ENCODE results near the gene KRTCAP2.
A peak's percentile ranks its signal among the peaks of the same experiment; 100 is the strongest.

KRTCAP2 gene

DNA sequence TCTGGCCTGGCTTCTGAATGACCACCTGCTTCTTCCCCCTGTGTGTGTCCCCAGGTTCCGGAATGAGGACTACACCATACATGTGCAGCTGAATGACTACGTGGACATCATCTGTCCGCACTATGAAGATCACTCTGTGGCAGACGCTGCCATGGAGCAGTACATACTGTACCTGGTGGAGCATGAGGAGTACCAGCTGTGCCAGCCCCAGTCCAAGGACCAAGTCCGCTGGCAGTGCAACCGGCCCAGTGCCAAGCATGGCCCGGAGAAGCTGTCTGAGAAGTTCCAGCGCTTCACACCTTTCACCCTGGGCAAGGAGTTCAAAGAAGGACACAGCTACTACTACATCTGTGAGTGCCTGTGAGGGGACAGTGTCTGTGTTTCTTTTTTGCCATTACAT is 41.8 kb downstream of the KRTCAP2 start:
- no peak for DNase-seq

DNA sequence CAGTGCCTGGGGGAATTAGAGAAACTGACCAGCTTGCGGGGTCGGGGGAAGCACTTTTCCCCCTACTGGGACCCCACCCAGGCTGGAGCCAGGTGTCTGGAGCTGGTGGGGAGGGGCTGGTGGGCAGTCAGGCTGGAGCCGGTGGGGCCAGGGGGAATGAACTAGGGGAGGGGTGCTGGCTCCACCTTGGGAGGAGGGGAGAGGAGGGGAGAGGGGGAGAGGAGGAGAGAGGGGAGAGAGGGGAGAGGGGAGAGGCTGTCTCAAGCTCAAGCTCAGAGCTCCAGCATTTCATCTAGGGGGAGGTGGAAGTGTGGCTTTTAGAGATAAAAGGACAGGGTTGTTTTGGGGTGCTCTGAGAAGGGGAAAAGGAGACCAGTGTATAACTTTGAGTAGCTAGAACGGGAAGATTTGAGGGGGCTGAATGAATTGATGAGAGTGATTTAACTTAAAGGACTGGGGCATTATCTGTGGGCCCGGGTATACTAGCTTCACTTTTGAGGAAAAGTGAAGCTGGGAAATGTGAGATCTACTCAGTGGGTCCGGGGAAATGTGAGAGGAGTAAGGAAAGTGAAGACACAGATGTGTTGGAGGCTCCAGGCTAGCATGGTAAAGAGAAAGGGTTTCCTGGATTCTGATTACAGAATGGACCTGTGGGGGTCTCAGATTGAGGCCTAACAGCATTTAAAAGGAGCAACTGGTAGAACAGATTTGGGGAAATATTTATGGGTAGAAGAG is 42.7 kb downstream of the KRTCAP2 start:
- DNase-seq = no peak

DNA sequence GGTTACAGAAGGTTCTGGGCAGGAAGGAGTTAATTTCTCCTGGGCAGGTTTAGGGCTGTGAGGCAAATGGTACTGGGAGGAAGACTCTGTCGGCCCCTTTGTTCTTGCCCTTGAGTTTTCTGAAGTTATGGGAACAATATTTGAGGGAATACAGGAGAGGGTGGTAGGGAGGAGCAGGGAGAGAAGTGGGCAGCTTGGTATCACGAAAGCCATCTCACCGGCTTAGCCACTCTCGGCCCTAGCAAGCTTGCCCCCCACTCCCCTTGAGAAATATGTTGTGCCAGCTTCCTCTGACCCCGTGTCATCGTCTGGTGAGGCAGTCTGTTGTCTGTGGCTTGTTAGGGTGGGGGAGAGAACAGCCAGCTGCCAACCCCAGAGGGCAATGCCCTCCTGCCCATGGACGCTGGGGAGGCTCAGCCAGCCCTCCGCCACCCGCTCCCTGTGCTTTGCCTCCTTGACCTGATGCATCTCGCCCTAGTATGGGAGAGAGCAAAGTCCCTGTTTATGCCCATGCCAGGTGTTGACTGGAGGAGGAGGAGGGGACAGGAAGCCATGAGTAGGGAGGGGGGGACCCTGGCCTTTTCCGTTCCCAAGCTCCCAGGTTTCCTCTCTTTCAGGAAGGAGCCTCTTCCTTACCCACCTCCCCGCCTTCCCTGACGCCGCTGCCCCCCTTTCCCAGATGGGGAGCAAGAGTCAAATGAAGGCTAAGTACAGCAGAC is 44.2 kb downstream of the KRTCAP2 start:
- no peak for DNase-seq

DNA sequence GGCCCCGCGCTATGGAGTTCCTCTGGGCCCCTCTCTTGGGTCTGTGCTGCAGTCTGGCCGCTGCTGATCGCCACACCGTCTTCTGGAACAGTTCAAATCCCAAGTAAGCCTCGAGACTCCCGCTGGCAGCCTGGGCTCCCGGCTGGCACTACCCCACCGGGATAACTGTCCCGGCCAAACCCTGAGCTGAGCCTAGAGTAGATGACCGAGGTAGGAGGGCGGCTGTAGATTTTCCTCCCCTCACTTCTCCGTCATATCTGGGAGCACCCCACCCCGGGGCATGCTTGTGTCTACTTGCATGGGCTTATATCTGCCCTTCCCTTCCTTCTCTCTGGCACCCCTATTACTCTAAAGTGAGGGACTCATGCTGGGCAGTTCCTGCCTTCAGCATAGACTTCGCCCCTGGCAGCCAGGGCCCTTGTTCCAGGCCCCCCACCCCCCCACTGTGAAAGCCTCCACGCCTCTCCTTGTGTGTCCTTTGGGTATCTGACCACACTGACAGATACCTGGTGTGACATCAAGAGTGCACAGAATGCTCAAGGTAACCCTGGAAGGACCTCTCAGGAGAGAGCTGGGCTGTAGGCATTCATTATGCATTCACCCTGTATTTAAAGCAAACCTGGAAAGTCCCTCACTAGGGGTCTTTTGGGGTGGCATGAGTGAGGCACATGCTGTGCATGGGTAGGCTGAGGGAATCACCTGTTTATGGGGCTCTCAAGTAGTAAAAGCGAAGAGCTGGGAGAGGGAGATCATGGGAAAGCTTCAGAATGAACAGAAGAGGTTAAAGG is 44.9 kb downstream of the KRTCAP2 start:
- no peak for DNase-seq

DNA sequence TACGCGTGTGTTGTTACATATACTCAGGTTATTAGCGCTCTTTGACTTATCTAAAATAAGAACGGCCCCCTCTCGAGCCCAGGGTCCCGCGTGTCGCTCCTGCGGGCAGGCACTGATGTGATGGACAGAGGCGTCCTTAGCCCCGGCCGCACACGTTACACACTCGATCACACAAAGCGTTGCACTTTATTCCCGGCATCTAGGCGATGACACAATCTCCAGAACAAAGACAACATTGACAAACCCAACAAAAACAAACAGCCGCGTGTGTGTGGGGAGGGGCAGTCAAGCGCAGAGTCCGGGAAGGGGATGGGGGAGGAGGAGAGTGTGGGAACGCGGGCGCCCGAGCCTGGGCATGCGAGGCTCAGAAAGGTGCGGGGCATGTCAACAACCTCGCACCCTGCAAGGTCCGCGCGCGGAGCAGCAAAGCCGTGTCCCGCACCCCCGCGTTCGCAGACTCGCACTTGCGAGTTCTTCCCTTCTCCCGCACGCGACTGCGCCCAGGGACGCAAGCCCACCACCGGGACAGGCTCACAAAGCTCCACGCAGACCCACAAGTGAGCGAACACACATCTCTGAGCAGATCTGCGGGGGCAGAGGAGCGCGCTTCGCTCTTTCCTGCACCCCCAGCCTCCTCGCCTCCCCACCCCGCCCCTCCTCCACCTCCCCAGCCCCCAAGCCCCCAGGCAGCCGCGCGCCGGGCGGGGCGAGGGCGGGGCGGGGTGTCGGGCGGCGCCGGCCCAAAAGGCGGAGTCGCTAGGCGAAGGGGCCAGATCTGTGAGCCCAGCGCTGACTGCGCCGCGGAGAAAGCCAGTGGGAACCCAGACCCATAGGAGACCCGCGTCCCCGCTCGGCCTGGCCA is 45.8 kb downstream of the KRTCAP2 start, which contains the start of gene EFNA1:
EFNA1 (plus strand) TSS at position 772 of the 862 bp plus-strand sequence. CDS start 102 bp downstream, outside the sequence.
- peak; percentile 46 to 66 (median 48) for DNase-seq

DNA sequence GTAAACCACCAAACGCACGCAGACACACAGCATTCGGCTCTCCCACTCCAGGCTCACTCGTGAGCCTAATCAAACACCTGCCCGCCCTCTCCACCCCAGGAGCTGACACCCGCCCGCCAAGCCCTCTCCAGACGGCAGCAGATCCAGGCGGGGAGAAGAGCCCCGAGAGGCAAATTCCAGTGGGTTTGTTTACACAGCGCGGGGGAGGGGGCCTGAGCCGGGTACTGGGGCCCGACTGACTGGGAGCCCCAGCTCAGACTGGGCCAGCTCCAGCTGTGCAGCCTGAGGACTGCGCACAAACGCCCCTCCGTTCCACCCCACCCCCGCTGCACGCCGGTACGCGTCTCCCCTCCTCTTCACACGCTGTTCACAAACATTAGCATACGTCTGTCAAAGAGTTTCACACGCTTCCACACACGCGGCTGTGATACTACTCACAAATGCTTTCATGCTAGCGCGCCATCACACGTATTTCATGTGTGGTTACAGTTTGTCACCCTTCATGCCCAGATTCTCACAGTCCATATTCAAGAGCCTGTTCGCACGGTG is 46.5 kb downstream of the KRTCAP2 start:
- DNase-seq = no peak

DNA sequence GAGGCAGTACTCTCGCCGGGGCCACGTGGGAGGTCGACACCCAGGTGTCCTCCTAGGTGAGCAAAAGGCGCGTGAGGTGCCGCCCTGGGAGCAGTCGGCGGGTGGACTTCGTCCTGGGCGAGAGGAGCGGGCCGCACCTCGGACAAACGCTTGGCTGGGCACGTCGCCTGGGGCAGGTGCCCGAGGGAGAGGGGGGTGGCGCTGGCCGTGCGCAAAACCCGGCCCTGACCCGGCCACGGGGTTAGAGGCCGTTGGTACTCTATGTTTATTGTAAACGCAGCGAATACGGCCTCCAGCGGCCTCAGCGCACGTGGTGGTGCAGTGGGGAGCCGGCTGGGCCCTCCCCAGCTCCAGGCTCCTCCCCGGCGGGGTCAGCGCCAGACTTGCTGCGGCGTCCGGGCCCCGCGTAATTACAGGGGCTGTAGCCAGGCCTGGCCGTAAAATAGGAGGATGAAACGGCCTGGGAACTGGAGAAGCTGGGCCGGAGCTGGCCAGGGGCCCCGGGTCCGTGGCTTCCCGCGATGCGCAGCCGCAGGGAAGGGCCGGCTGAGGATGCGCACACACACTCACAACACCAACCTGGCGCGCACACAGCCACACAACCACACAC is 47.1 kb downstream of the KRTCAP2 start:
- no peak for DNase-seq

DNA sequence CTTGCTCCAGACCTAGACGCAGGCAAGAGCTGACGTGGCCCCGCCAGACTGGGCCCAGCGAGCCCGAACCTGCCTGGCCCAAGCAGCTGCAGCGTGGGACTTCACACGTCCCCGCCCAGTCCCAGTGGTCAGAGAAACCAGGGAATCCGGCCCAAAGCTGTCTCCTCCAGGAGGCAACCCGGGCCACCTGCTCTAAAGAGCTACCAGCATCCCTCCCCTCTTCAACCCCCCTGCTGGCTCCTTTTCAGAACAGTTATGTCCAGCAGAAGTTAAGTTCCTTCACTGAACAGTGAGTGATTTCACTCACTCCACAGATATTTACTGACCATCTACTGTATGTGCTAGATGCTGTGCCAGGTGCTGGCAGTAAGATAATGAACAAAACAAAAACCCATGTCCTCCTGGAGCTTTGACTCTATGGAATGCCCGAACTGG is 47.6 kb downstream of the KRTCAP2 start:
- no peak for DNase-seq

DNA sequence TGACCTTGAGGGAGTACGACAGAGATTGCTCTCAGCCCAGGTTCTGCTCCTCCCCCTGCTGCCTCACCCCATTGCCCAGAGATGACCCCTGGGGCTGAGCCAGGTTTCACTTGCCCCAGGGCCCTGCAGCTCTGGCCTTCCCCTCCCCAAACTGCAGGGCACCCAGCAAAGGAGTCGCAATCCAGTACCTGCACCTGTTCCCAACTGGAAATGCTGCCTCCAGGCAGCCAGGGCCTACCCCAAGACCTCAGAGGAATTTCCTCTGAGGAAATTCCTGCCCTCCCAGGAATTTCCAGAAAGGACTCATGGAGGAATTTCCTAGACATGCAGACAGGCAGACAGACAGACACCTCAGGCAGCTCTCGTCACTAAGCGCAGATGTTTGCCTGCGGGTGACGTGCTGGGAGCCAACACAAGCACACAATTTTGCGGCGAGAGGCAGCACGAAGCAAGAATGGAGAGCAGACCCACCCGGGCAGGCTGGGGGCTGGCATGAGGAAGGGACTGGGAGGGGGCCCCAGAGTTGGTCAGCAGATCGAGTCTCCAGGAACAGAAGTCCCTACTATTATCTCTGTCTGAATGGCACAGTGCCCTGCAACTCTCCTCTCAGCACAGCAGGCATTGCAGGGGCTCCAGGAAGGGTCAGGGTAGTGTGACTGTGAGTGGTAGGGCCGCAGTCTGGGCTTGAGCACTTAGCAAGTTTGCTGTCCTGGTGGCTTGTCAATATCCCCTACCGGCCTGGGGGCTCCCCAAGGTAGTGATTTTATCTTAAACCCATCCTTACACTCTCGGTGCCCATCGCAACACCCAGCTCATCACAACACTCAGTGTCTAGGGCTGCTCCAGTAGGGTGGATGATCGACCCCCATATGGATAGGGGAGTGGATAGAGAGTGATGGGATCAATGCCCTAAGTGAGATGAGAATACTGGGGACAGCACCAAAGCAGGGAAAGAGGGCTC is 48.3 kb downstream of the KRTCAP2 start:
- peak; percentile 38 to 65 (median 45) for DNase-seq

DNA sequence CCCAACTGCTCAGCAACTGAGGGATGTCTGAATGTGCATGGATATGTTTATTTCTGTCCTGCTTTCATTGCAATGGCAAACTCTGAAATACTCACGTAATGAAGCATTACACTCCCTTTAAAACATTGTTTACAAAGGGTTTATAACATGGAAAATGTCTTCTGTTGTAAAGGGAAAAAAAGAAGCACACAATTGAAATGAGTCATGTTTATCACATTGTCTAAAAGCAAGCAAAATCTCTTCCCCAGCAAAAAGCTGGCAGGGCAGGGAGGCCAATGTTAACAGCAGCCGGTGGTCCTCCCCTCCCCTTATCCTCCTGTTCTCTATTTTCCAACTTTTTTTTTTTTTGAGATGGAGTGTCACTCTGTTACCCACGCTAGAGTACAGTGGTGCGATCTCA is 49.3 kb downstream of the KRTCAP2 start:
- no peak for DNase-seq

DNA sequence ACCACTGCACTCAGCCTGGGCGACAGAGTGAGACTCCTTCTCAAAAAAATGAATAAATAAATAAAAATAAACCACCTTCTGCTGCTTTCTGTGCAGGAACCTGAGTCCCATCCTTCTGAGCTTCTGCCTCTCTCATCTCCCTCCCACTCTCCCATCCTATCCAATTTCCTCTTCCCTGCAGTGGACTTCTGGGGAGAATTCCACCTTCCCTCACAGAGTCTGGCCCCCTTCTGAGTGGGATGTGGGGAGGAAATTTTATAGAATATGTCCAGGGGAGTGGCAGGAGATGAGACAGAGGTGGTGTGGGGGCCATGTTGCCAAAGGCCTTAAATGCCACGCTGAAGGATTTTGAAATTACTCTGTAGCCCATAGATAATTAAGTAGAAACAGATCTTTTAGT is 50.8 kb downstream of the KRTCAP2 start:
- no peak for DNase-seq

DNA sequence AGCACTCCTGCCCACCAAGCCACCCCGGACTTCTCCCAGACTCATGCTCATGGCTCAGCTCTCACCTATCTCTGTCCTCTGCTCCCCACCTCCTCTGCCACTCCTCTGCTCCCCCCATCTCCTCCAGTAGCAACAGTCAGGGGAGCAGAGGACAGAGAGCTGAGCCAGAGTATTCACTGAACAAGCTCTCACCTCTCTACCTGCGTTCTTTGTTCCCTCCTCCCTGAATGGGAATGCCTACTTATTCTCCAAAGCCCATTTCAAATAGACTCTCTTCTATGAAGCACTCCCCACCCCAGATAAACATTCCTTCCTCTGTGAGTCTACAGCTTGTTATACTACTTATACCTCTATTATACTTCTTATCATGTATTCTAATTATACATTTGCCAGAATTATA is 51.9 kb downstream of the KRTCAP2 start:
- DNase-seq = no peak

DNA sequence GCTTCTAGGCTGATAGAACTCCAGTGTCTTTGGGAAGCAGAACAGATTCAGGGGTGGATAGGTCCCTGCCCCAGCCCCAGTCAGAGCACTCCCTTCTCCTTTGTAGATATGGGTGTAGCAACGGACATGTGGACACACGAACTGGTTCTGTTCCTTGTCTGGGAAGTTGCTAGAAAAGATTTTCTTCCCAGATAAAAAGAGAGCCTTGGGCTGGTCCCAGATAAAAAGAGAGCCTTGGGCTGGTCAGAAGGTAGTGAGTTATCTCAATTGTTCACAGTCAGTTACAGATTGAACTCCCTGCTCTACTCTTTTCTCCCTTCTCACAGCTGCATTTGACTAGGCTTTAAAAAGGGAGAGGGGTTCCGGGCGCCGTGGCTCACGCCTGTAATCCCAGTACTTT is 52.9 kb downstream of the KRTCAP2 start:
- no peak for DNase-seq

Measured in suppressor macrophage treated with lipopolysaccharide for 1 hour (primary cell).